Smooth muscle cell (in vitro differentiated cells): ENCODE results near the gene ANP32B. TPM values are rescaled to one million over a fixed set of nuclear protein-coding genes. Genes with fewer than 3 reads are reported as not detected.
"Not testable (repeated sequence)": the region's sequence is repeated elsewhere in the genome, so short reads cannot be mapped to it uniquely, and the experiment has no call there.

Experiments
- DNase-seq: peaks from one replicate; lab custom pipeline; 2025; ENCODE audit not compliant: unreplicated experiment; lab: John Stamatoyannopoulos, UW
- H2AFZ ChIP-seq: fragments of 200-600 bp; sonication (generic); 2 replicates; pipeline ENCODE4 v1.6.0; 2016; ENCODE audit warnings: antibody characterized with exemption, low read depth, mild to moderate bottlenecking
- H3F3A ChIP-seq: fragments of 200-600 bp; sonication (generic); 2 replicates; pipeline ENCODE4 v1.6.0; 2017; ENCODE audit warnings: antibody characterized with exemption, low read depth
- H3K27ac ChIP-seq: fragments of 200-600 bp; sonication (generic); 2 replicates; pipeline ENCODE4 v1.5.1; 2016; ENCODE audit warnings: low read depth, mild to moderate bottlenecking
- H3K27me3 ChIP-seq: fragments of 200-600 bp; sonication (generic); 2 replicates; pipeline ENCODE4 v1.6.1; 2016; ENCODE audit warnings: low read depth, mild to moderate bottlenecking
- H3K36me3 ChIP-seq: fragments of 200-600 bp; sonication (generic); 2 replicates; pipeline ENCODE4 v1.5.1; 2016; ENCODE audit warnings: low read depth
- H3K4me1 ChIP-seq: fragments of 200-600 bp; sonication (generic); 2 replicates; pipeline ENCODE4 v1.5.1; 2016; ENCODE audit warnings: low read depth
- H3K4me2 ChIP-seq: fragments of 200-600 bp; sonication (generic); 2 replicates; pipeline ENCODE4 v1.6.0; 2016; ENCODE audit warnings: mild to moderate bottlenecking
- H3K4me3 ChIP-seq: fragments of 200-600 bp; sonication (generic); 2 replicates; pipeline ENCODE4 v1.5.1; 2016; ENCODE audit warnings: mild to moderate bottlenecking
- H3K79me2 ChIP-seq: fragments of 200-600 bp; sonication (generic); 2 replicates; pipeline ENCODE4 v1.6.0; 2016; ENCODE audit warnings: low read depth, mild to moderate bottlenecking
- H3K9ac ChIP-seq: fragments of 200-600 bp; sonication (generic); 2 replicates; pipeline ENCODE4 v1.6.0; 2016; ENCODE audit warnings: low read depth
- H3K9me3 ChIP-seq: fragments of 200-600 bp; sonication (generic); replicated peaks from 2 replicates; pipeline ENCODE4 v1.5.1; 2016; ENCODE audit warnings: low read depth
- H4K20me1 ChIP-seq: fragments of 200-600 bp; sonication (generic); 2 replicates; pipeline ENCODE4 v1.6.0; 2016; ENCODE audit warnings: low read depth
- CTCF ChIP-seq: fragments of 200-600 bp; sonication (generic); IDR thresholded peaks from 2 replicates; pipeline ENCODE4 v1.5.1; 2017; ENCODE audit warnings: borderline replicate concordance, mild to moderate bottlenecking, antibody characterized with exemption; ENCODE audit not compliant: insufficient read depth, poor library complexity, severe bottlenecking
- WGBS: methylation state at CpG from one replicate; pipeline ENCODE4 v1.1.7; 2016; ENCODE audit warnings: low lambda C conversion rate; 5-methylcytosine and 5-hydroxymethylcytosine counted together
- polyA plus RNA-seq: library from polyadenylated mRNA; unstranded; fragments of >200 nt; fragmentation: Nextera tagmentation; extraction: Ambion mirVana; gene quantifications from 2 replicates; pipeline ENCODE4 v1.2.1, GENCODE V29; 2016
- total RNA-seq: library from RNA; depleted of rRNA; stranded (reverse); fragments of >200 nt; gene quantifications from 2 replicates; pipeline ENCODE4 v1.2.3, GENCODE V29; 2014

ANP32B gene
- total and polyA plus RNA-seq, 2 experiments from 2014 or later: 21.3 to 52.4 TPM

- WGBS: 94% methylated on average over 5 of the region's 5 CpGs
- Histone ChIP-seq H4K20me1 (peaks cover 96% of the 10 kb centered on the region), H3F3A (no peaks in the 10 kb centered on the region)
These were observed 8.7 kb downstream of the ANP32B start for GRCh38 chr9:97991818-97992217.

GRCh38 chr9:97992219-97992618 is 9.1 kb downstream of the ANP32B start:
- no peaks in the 10 kb centered on the region for H3K4me1 ChIP-seq
- H3K4me3 ChIP-seq: no peak overlapping the region
- H4K20me1 ChIP-seq: peaks cover 96% of the 10 kb centered on the region
- H3F3A ChIP-seq: no peaks in the 10 kb centered on the region
- H3K9me3 ChIP-seq: no peaks in the 10 kb centered on the region
- H3K27ac ChIP-seq: no peak overlapping the region
- DNase-seq: no peak
- whole genome bisulfite sequencing: 92% methylated on average over 6 of the region's 6 CpGs
- H2AFZ ChIP-seq: no peak overlapping the region
- H3K9ac ChIP-seq: no peak overlapping the region
- no peak overlapping the region for H3K4me2 ChIP-seq
- peaks cover 84% of the 10 kb centered on the region for H3K79me2 ChIP-seq
- TF ChIP-seq CTCF: no peak
- H3K27me3 ChIP-seq: no peaks in the 10 kb centered on the region
- H3K36me3 ChIP-seq: peaks cover 5% of the 10 kb centered on the region

More at GRCh38 chr9:97991818-97992217, 8.7 kb downstream of the ANP32B start:
- Histone ChIP-seq H3K79me2 (peaks cover 87% of the 10 kb centered on the region), H3K27me3 (no peaks in the 10 kb centered on the region), H3K4me1 (no peaks in the 10 kb centered on the region), H3K4me3 (no peak overlapping the region), H3K36me3 (peaks cover 5% of the 10 kb centered on the region), H3K4me2 (no peak overlapping the region), H3K9ac (no peak overlapping the region), H3K27ac (no peak overlapping the region), H2AFZ (no peak overlapping the region), H3K9me3 (no peaks in the 10 kb centered on the region)
- TF ChIP-seq CTCF: no peak
- no peak for DNase-seq

GRCh38 chr9:97993000-97993399 is 9.9 kb downstream of the ANP32B start:
- no peak for DNase-seq
- H3K9me3 ChIP-seq: no peaks in the 10 kb centered on the region
- no peaks in the 10 kb centered on the region for H3K27me3 ChIP-seq
- H4K20me1 ChIP-seq: peaks cover 96% of the 10 kb centered on the region
- H3K4me1 ChIP-seq: no peaks in the 10 kb centered on the region
- no peak overlapping the region for H3K27ac ChIP-seq
- H3K79me2 ChIP-seq: peaks cover 81% of the 10 kb centered on the region
- H3F3A ChIP-seq: no peaks in the 10 kb centered on the region
- H3K36me3 ChIP-seq: peaks cover 5% of the 10 kb centered on the region
- no peak overlapping the region for H3K4me3 ChIP-seq
- H2AFZ ChIP-seq: no peak overlapping the region
- no peak overlapping the region for H3K4me2 ChIP-seq
- WGBS: 98% methylated on average over 2 of the region's 2 CpGs
- H3K9ac ChIP-seq: no peak overlapping the region
- no peak for TF ChIP-seq CTCF

- Histone ChIP-seq H3K27ac (no peak overlapping the region), H3K36me3 (peaks cover 5% of the 10 kb centered on the region), H3K4me3 (no peak overlapping the region), H3K9ac (no peak overlapping the region), H3K4me1 (no peaks in the 10 kb centered on the region), H3K9me3 (no peaks in the 10 kb centered on the region), H4K20me1 (peaks cover 91% of the 10 kb centered on the region), H3K79me2 (peaks cover 75% of the 10 kb centered on the region), H3K27me3 (no peaks in the 10 kb centered on the region), H2AFZ (no peak overlapping the region), H3K4me2 (no peak overlapping the region), H3F3A (no peaks in the 10 kb centered on the region)
- TF ChIP-seq CTCF: no peak
- DNase-seq: no peak
- WGBS: 100% methylated on average over 1 of the region's 1 CpG
These were observed 11.6 kb downstream of the ANP32B start for GRCh38 chr9:97994703-97995102.

GRCh38 chr9:97996676-97997075 is 13.5 kb downstream of the ANP32B start:
- not testable (repeated sequence) for H3K27me3 ChIP-seq, H3K4me1 ChIP-seq, H3F3A ChIP-seq, H3K4me2 ChIP-seq, H3K9me3 ChIP-seq, H2AFZ ChIP-seq, H3K9ac ChIP-seq, H3K36me3 ChIP-seq, DNase-seq, H3K4me3 ChIP-seq, H3K27ac ChIP-seq
- 97% methylated on average over 7 of the region's 7 CpGs for WGBS
- Histone ChIP-seq H3K79me2 (peaks cover 75% of the 10 kb centered on the region), H4K20me1 (peaks cover 83% of the 10 kb centered on the region)
